ENCODE results near the gene TNFSF10.

The TNFSF10 gene

DNA sequence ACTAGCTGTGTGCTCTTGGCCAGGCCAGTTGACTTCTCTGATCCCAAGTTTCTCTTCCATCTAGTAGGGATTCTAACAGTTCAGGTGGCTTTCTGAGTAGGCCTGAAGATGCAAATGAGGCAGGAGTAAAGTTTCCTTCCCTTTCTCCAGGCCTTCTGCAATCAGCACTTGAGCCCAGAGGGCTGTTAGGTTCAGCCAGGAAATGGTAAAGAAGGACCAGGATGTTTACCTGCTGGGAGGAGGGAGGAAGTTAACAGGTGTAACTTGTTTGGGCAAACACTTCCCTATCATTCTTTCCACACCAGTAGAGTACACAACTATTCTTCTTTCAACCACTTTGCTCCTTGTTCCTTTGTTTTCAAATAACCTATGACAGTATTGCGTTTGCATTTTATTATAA lies 13.3 kb upstream of the TNFSF10 start:
- H3K9ac ChIP-seq (ENCODE audit: low read length): no peak overlapping the region
- H3K4me3 ChIP-seq (ENCODE audit: insufficient read depth, low read length, poor library complexity, severe bottlenecking): no peak overlapping the region
- no peak overlapping the region for H3K4me2 ChIP-seq (ENCODE audit: low read depth, low read length, poor library complexity, severe bottlenecking)
- no peak overlapping the region for H2AFZ ChIP-seq (ENCODE audit: low read depth, low read length, severe bottlenecking)
- H3K9me3 ChIP-seq (ENCODE audit: insufficient read depth, low read length): no peaks in the 10 kb centered on the region
- no peak overlapping the region for H3K27ac ChIP-seq (ENCODE audit: low read depth, low read length)
- H3K36me3 ChIP-seq (ENCODE audit: low read length): no peaks in the 10 kb centered on the region
- no peaks in the 10 kb centered on the region for H3K9me2 ChIP-seq (replicated peaks; ENCODE audit: insufficient read depth, low read length)
- TF ChIP-seq, protein P1, sequence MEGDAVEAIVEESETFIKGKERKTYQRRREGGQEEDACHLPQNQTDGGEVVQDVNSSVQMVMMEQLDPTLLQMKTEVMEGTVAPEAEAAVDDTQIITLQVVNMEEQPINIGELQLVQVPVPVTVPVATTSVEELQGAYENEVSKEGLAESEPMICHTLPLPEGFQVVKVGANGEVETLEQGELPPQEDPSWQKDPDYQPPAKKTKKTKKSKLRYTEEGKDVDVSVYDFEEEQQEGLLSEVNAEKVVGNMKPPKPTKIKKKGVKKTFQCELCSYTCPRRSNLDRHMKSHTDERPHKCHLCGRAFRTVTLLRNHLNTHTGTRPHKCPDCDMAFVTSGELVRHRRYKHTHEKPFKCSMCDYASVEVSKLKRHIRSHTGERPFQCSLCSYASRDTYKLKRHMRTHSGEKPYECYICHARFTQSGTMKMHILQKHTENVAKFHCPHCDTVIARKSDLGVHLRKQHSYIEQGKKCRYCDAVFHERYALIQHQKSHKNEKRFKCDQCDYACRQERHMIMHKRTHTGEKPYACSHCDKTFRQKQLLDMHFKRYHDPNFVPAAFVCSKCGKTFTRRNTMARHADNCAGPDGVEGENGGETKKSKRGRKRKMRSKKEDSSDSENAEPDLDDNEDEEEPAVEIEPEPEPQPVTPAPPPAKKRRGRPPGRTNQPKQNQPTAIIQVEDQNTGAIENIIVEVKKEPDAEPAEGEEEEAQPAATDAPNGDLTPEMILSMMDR (IDR thresholded peaks at IDR 0.05; ENCODE audit: insufficient read depth, low read length, poor library complexity, severe bottlenecking): no peak
- no peak for TF ChIP-seq EZH2phosphoT487 (conservative IDR thresholded peaks at IDR 0.05; ENCODE audit: low read length)
- no peaks in the 10 kb centered on the region for H3F3A ChIP-seq (ENCODE audit: insufficient read depth)
- H3K79me2 ChIP-seq (ENCODE audit: insufficient read depth, low read length): no peaks in the 10 kb centered on the region
- no peaks in the 10 kb centered on the region for H4K20me1 ChIP-seq (ENCODE audit: low read depth, low read length)
- no peaks in the 10 kb centered on the region for H3K27me3 ChIP-seq (ENCODE audit: low read length)

DNA sequence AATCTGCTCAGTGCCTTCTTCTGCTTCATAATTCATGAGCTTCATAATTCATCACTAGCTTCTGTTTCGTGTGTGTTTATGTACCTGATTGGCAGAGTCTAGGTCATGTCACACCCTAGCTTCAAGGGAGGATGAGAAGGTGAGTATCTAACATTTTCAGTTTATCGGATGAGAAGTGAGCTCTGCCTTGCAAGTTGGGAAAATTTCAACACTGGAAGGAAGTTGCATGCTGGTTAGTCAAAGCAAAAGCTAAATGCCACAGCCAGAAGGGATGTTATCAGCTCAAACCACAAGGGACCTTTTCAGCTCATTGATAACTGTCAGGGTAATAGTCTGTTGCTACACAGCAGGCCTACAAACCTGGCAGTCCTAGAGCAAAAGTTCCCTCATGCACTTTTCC lies 7.3 kb upstream of the TNFSF10 start:
- Histone ChIP-seq H3K4me3 (ENCODE audit: insufficient read depth, low read length, poor library complexity, severe bottlenecking) (no peak overlapping the region), H3K36me3 (ENCODE audit: low read length) (no peaks in the 10 kb centered on the region), H3K79me2 (ENCODE audit: insufficient read depth, low read length) (no peaks in the 10 kb centered on the region), H3K9me2 (replicated peaks; ENCODE audit: insufficient read depth, low read length) (no peaks in the 10 kb centered on the region), H3K27me3 (ENCODE audit: low read length) (no peaks in the 10 kb centered on the region), H3F3A (ENCODE audit: insufficient read depth) (no peaks in the 10 kb centered on the region), H3K9me3 (ENCODE audit: insufficient read depth, low read length) (no peaks in the 10 kb centered on the region), H2AFZ (ENCODE audit: low read depth, low read length, severe bottlenecking) (no peak overlapping the region), H4K20me1 (ENCODE audit: low read depth, low read length) (no peaks in the 10 kb centered on the region), H3K27ac (ENCODE audit: low read depth, low read length) (no peak overlapping the region), H3K9ac (ENCODE audit: low read length) (no peak overlapping the region), H3K4me2 (ENCODE audit: low read depth, low read length, poor library complexity, severe bottlenecking) (no peak overlapping the region)
- TF ChIP-seq, protein P1 (IDR thresholded peaks at IDR 0.05; ENCODE audit: insufficient read depth, low read length, poor library complexity, severe bottlenecking): no peak
- TF ChIP-seq EZH2phosphoT487 (conservative IDR thresholded peaks at IDR 0.05; ENCODE audit: low read length): no peak

DNA sequence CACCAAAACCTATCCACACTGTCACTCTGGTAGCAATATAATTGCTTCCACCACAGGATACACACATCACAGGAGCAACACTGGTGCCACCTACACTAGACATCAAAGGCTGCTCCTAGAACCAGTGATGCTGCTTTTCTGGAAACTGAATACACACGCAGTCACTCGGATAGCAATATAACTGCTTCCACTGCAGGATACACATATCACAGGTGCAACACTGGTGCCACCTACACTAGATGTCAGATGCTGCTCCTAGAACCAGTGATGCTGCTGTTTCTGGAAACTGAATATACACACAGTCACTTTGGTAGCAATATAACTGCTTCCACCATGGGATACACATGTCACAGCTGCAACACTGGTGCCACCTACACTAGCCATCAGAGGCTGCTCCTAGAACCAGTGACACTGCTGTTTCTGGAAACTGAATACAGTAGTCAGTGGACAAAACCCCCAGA lies 6.9 kb upstream of the TNFSF10 start:
- H3K27ac ChIP-seq (ENCODE audit: low read depth, low read length): no peak overlapping the region
- H3K4me2 ChIP-seq (ENCODE audit: low read depth, low read length, poor library complexity, severe bottlenecking): no peak overlapping the region
- no peaks in the 10 kb centered on the region for H3K27me3 ChIP-seq (ENCODE audit: low read length)
- no peaks in the 10 kb centered on the region for H3F3A ChIP-seq (ENCODE audit: insufficient read depth)
- H3K9me2 ChIP-seq (replicated peaks; ENCODE audit: insufficient read depth, low read length): no peaks in the 10 kb centered on the region
- H4K20me1 ChIP-seq (ENCODE audit: low read depth, low read length): no peaks in the 10 kb centered on the region
- no peak overlapping the region for H2AFZ ChIP-seq (ENCODE audit: low read depth, low read length, severe bottlenecking)
- H3K36me3 ChIP-seq (ENCODE audit: low read length): no peaks in the 10 kb centered on the region
- H3K9me3 ChIP-seq (ENCODE audit: insufficient read depth, low read length): no peaks in the 10 kb centered on the region
- no peaks in the 10 kb centered on the region for H3K79me2 ChIP-seq (ENCODE audit: insufficient read depth, low read length)
- no peak for TF ChIP-seq EZH2phosphoT487 (conservative IDR thresholded peaks at IDR 0.05; ENCODE audit: low read length)
- TF ChIP-seq, protein P1 (IDR thresholded peaks at IDR 0.05; ENCODE audit: insufficient read depth, low read length, poor library complexity, severe bottlenecking): no peak
- H3K4me3 ChIP-seq (ENCODE audit: insufficient read depth, low read length, poor library complexity, severe bottlenecking): no peak overlapping the region
- H3K9ac ChIP-seq (ENCODE audit: low read length): no peak overlapping the region

Measured in SU-DHL-6 (cell line).